Ovary (tissue), 3 donors: ENCODE measurements around the gene CORO6.

Experiments
- CTCF ChIP-seq, 3 donors: fragments of 450-650 bp in 2 of 3; fragments of 200-600 bp in 1 of 3; IDR thresholded peaks; one replicate each; pipeline versions ENCODE4 v1.5.1 to v1.8.0; 2016 to 2022; ENCODE audit warnings: antibody characterized with exemption in 3 of 3, mild to moderate bottlenecking in 1 of 3
- POLR2A ChIP-seq: fragments of 450-650 bp; IDR thresholded peaks from one replicate; pipeline ENCODE4 v1.6.1; 2017; ENCODE audit warnings: antibody characterized with exemption, mild to moderate bottlenecking, moderate library complexity
- donor health status: DM: no; HTN: no; CAD: no.

GRCh38 chr17:29665481-29665810 is 42.7 kb upstream of the CORO6 start:
- TF ChIP-seq CTCF (IDR thresholded peaks at IDR 0.05) = no peak
- no peak for TF ChIP-seq POLR2A
